ENCODE results near the gene TMEM101.
A peak's percentile ranks its signal among the peaks of the same experiment; 100 is the strongest.

Gene TMEM101

DNA sequence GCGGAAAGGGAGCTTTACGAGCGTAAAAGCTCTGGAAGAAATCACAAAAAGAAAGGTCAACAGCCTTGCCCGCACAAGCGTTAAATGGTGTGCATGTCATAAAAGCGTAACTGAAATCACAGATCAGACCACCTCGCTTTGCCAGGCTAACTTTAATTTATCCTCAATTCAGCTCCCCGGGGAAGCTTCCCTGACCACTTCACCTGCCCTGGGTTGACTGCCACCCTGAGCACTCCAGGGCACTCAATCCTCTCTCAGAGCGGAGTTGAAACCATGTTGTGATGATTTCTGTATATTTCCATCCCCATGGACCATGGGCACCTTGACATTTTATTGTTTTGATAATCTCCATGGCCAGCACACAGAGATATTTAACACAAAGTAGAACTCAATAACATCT is 26.5 kb downstream of the TMEM101 start:
- peaks cover 14% of the 10 kb centered on the region for H3K4me1 ChIP-seq (ENCODE audit: control insufficient read depth, insufficient read depth, low read length)
- no peaks in the 10 kb centered on the region for H3K36me3 ChIP-seq (ENCODE audit: control insufficient read depth, insufficient read depth, low read length)
- H3K9me3 ChIP-seq (ENCODE audit: control insufficient read depth, low read length): no peaks in the 10 kb centered on the region
- no peak overlapping the region for H3K4me3 ChIP-seq (ENCODE audit: low read length)
- peaks cover 45% of the 10 kb centered on the region for H3K27me3 ChIP-seq (ENCODE audit: control insufficient read depth, insufficient read depth, low read length)
- no peak overlapping the region for H3K9ac ChIP-seq (ENCODE audit: low read length)

DNA sequence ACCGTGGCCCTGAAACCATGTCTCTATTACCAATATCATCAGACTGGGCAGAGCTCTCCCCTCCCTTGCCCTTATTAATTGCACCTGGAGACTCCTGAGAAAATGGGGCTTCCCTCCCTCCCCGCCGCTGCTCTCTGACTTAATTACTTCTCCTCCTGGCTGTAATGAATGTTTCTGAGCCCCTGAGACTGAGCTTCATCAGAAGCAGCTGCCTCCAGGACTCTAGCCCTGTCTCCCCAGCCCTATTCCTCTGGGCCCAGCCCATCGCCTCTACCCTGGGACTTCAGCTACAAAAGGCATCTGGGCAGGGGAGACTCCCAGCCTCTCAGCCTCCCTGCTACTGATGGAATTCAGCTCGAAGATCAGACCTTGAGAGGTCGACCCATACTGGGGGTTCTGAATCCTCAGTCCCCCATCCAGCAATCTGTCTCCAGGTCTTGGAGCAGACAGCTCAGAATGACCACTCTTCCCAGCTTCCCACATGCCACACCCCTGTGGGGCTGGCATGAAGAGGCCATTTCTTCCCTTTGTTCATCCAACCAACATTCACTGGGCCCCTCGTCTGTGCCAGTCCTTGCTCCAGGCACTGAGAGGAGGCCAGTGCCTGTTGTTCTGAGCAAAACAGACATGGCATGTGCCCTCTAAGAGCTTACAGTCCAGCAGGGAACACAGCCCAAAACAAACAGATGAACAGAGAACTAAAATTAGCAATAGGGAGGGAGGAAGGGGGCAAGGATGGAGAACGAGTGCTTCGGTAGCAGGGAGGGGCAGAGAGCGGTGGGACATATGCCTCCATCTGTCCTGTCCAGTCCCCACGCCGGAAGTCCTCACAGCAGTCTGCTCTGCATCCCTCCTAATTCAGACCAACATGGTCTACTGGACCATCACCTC is 27.4 kb downstream of the TMEM101 start:
- peaks cover 54% of the 10 kb centered on the region for H3K27me3 ChIP-seq (ENCODE audit: control insufficient read depth, insufficient read depth, low read length)
- H3K4me1 ChIP-seq (ENCODE audit: control insufficient read depth, insufficient read depth, low read length): peaks cover 22% of the 10 kb centered on the region
- no peaks in the 10 kb centered on the region for H3K9me3 ChIP-seq (ENCODE audit: control insufficient read depth, low read length)
- no peak overlapping the region for H3K9ac ChIP-seq (ENCODE audit: low read length)
- H3K4me3 ChIP-seq (ENCODE audit: low read length): no peak overlapping the region
- H3K36me3 ChIP-seq (ENCODE audit: control insufficient read depth, insufficient read depth, low read length): no peaks in the 10 kb centered on the region

- peaks cover 63% of the 10 kb centered on the region for H3K27me3 ChIP-seq (ENCODE audit: control insufficient read depth, insufficient read depth, low read length)
- H3K9ac ChIP-seq (ENCODE audit: low read length): no peak overlapping the region
- H3K4me1 ChIP-seq (ENCODE audit: control insufficient read depth, insufficient read depth, low read length): peaks cover 22% of the 10 kb centered on the region
- no peaks in the 10 kb centered on the region for H3K36me3 ChIP-seq (ENCODE audit: control insufficient read depth, insufficient read depth, low read length)
- no peaks in the 10 kb centered on the region for H3K9me3 ChIP-seq (ENCODE audit: control insufficient read depth, low read length)
- no peak overlapping the region for H3K4me3 ChIP-seq (ENCODE audit: low read length)
These were observed 28.4 kb downstream of the TMEM101 start for GRCh38 chr17:43986225-43986981.

GRCh38 chr17:43984521-43984920 is 30.2 kb downstream of the TMEM101 start:
- Histone ChIP-seq H3K4me1 (ENCODE audit: control insufficient read depth, insufficient read depth, low read length) (peaks cover 22% of the 10 kb centered on the region), H3K27me3 (ENCODE audit: control insufficient read depth, insufficient read depth, low read length) (peaks cover 75% of the 10 kb centered on the region), H3K4me3 (ENCODE audit: low read length) (no peak overlapping the region), H3K9me3 (ENCODE audit: control insufficient read depth, low read length) (no peaks in the 10 kb centered on the region), H3K9ac (ENCODE audit: low read length) (peak overlapping the region; percentile 12), H3K36me3 (ENCODE audit: control insufficient read depth, insufficient read depth, low read length) (no peaks in the 10 kb centered on the region)

DNA sequence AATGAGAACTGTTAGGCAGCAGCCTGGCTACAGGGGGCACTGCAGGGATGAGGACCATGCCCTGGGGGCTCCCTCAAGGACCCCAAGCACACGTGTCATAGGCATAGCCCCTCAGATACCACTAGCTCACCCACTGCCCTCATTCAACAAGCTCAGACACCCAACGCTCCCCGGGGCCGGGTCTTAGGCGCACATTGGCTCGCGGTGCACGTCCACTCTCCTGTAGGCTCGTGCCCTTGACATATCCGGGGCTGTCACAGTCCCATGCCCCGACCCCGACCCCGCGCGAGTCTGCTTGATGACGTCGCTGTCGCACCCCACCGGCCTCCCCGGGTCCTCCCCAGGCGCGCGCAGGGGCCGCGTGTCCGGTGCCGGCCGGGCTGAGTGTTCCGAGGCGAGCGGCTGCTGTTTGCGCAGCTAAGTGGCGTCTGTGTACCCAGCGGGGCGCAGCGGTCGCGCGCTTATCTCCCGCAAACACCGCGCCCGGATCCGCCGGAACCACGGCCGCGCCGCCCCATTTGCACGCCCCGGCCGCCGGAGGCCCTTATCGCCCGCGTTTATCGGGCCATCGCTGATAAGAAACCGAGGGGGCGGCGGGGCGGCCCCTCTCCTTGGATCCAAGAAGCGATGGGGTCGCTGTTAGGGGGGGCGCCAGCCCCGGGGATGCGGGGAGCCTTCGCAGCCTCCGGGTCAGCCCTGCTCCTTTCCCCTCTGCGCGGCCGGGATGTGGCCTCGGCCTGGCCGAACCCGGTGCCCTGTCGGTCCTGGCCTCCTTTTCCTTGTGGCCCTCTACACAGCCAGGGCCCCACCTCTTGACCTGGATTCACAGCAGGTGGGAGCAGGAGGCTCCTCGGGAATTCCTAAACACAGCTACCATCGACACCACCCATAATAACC is 31.0 kb downstream of the TMEM101 start:
- Histone ChIP-seq H3K4me3 (ENCODE audit: low read length) (peak overlapping the region; percentile 19), H3K9me3 (ENCODE audit: control insufficient read depth, low read length) (no peaks in the 10 kb centered on the region), H3K36me3 (ENCODE audit: control insufficient read depth, insufficient read depth, low read length) (no peaks in the 10 kb centered on the region), H3K4me1 (ENCODE audit: control insufficient read depth, insufficient read depth, low read length) (peaks cover 22% of the 10 kb centered on the region), H3K9ac (ENCODE audit: low read length) (peak overlapping the region; percentile 12), H3K27me3 (ENCODE audit: control insufficient read depth, insufficient read depth, low read length) (peaks cover 80% of the 10 kb centered on the region)

- H3K4me3 ChIP-seq (ENCODE audit: low read length): peak overlapping the region; percentile 19
- H3K9me3 ChIP-seq (ENCODE audit: control insufficient read depth, low read length): no peaks in the 10 kb centered on the region
- H3K36me3 ChIP-seq (ENCODE audit: control insufficient read depth, insufficient read depth, low read length): no peaks in the 10 kb centered on the region
- H3K9ac ChIP-seq (ENCODE audit: low read length): no peak overlapping the region
- peaks cover 81% of the 10 kb centered on the region for H3K27me3 ChIP-seq (ENCODE audit: control insufficient read depth, insufficient read depth, low read length)
- H3K4me1 ChIP-seq (ENCODE audit: control insufficient read depth, insufficient read depth, low read length): peaks cover 22% of the 10 kb centered on the region
These were observed 31.6 kb downstream of the TMEM101 start for GRCh38 chr17:43983196-43983514.

DNA sequence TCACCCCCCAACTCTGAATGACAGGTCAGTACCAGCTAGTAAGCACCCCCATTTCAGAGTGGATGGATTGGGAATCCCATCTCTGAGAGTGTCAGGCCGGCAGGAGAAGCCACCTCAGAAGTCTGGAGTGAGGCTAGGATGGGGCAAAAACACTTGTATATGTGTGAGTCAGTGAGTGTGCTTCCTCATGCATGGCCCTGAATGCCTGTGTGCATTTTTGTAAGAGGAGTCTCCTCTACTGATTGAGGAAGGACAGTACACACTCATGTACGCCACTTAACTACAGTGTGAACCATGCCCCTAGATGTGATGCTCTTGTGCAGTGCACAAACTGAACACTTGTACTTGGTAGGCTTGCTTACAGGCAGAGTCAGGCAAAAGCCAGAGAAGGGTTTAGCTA is 32.6 kb downstream of the TMEM101 start:
- no peak overlapping the region for H3K4me3 ChIP-seq (ENCODE audit: low read length)
- H3K27me3 ChIP-seq (ENCODE audit: control insufficient read depth, insufficient read depth, low read length): peaks cover 81% of the 10 kb centered on the region
- peaks cover 22% of the 10 kb centered on the region for H3K4me1 ChIP-seq (ENCODE audit: control insufficient read depth, insufficient read depth, low read length)
- no peaks in the 10 kb centered on the region for H3K9me3 ChIP-seq (ENCODE audit: control insufficient read depth, low read length)
- no peak overlapping the region for H3K9ac ChIP-seq (ENCODE audit: low read length)
- no peaks in the 10 kb centered on the region for H3K36me3 ChIP-seq (ENCODE audit: control insufficient read depth, insufficient read depth, low read length)

GRCh38 chr17:43979671-43980070 is 35.1 kb downstream of the TMEM101 start:
- peaks cover 71% of the 10 kb centered on the region for H3K27me3 ChIP-seq (ENCODE audit: control insufficient read depth, insufficient read depth, low read length)
- no peaks in the 10 kb centered on the region for H3K36me3 ChIP-seq (ENCODE audit: control insufficient read depth, insufficient read depth, low read length)
- no peak overlapping the region for H3K4me3 ChIP-seq (ENCODE audit: low read length)
- H3K9ac ChIP-seq (ENCODE audit: low read length): no peak overlapping the region
- no peaks in the 10 kb centered on the region for H3K9me3 ChIP-seq (ENCODE audit: control insufficient read depth, low read length)
- H3K4me1 ChIP-seq (ENCODE audit: control insufficient read depth, insufficient read depth, low read length): peaks cover 22% of the 10 kb centered on the region

DNA sequence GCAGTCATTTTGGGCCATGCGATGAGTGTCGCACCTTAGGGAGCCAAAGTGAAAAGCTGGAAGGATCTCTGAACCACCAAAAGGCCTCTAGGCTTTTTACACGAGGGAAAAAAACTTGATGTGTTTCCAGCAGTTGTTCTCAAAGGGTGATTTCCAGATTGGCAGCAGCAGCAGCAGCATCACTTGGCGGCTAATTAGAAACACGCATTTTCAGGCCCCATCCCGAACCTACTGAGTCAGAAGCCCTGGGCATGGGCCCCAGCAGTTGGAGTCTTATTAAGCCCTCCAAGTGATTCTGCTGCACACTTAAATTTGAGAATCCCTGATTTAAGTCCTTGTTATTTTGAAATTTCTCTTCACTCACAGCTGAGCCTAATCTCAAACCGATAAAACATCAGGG is 35.8 kb downstream of the TMEM101 start:
- Histone ChIP-seq H3K4me3 (ENCODE audit: low read length) (no peak overlapping the region), H3K27me3 (ENCODE audit: control insufficient read depth, insufficient read depth, low read length) (peaks cover 72% of the 10 kb centered on the region), H3K4me1 (ENCODE audit: control insufficient read depth, insufficient read depth, low read length) (peaks cover 15% of the 10 kb centered on the region), H3K9me3 (ENCODE audit: control insufficient read depth, low read length) (no peaks in the 10 kb centered on the region), H3K9ac (ENCODE audit: low read length) (no peak overlapping the region), H3K36me3 (ENCODE audit: control insufficient read depth, insufficient read depth, low read length) (no peaks in the 10 kb centered on the region)

- Histone ChIP-seq H3K4me3 (ENCODE audit: low read length) (no peak overlapping the region), H3K9ac (ENCODE audit: low read length) (no peak overlapping the region), H3K9me3 (ENCODE audit: control insufficient read depth, low read length) (no peaks in the 10 kb centered on the region), H3K36me3 (ENCODE audit: control insufficient read depth, insufficient read depth, low read length) (no peaks in the 10 kb centered on the region), H3K4me1 (ENCODE audit: control insufficient read depth, insufficient read depth, low read length) (peaks cover 6% of the 10 kb centered on the region), H3K27me3 (ENCODE audit: control insufficient read depth, insufficient read depth, low read length) (peaks cover 66% of the 10 kb centered on the region)
These were observed 36.7 kb downstream of the TMEM101 start for GRCh38 chr17:43978078-43978477.

DNA sequence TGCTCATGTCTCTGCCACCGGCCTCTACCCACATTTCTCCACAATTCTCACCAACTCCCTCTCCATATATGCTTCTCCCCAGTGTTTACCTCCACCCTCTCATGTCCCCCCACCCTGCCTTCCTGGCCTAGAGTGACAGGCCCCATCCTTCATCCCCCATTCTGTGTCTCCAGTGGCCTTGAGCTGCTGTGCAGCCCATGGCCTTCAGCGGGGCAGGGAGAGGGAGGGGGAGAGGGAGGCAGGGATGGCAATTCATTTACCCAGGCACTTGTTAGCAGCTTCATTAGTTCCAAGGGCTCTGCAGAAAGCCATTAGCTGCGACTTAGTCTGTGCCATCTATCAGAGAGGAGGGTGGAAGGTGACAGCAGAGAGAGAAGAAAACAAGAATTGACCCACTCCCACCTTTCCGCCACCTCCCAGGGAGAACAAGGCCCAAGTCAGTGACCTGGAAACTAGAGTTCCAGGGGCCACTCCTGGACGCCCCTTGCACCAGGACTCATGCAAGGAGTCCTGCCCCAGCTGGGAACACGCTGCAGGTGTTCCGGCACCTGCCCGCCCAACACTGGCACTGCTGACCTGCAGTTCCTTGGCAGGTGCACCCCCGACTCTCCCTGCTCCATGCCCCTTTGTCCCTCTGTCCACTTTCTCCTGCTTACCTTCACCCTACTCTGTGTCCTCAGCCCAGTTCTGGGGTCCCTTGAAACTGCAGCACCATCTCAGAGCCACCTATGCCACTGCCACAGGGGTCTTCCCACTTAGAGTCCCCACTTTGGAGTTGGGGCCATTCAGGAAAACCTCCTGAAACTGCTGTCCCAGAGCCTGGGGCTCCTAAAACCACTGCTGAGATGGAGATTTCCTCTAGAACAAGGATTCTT is 37.6 kb downstream of the TMEM101 start:
- Histone ChIP-seq H3K27me3 (ENCODE audit: control insufficient read depth, insufficient read depth, low read length) (peaks cover 57% of the 10 kb centered on the region), H3K9ac (ENCODE audit: low read length) (no peak overlapping the region), H3K36me3 (ENCODE audit: control insufficient read depth, insufficient read depth, low read length) (no peaks in the 10 kb centered on the region), H3K4me3 (ENCODE audit: low read length) (no peak overlapping the region), H3K4me1 (ENCODE audit: control insufficient read depth, insufficient read depth, low read length) (no peaks in the 10 kb centered on the region), H3K9me3 (ENCODE audit: control insufficient read depth, low read length) (no peaks in the 10 kb centered on the region)
